ENCODE measurements around the gene PODN.
A peak's percentile ranks its signal among the peaks of the same experiment; 100 is the strongest.

The PODN gene

GRCh38 chr1:53061859-53062707, at the start of gene PODN:
Gene PODN, plus strand, starts transcription at chr1:53062213. Its CDS starts 7,643 bp downstream, at chr1:53069856.
- peak in 3 of 51 donors; percentile 12 to 16 (median 15) for DNase-seq

- peak in 46 of 51 donors; percentile 2 to 74 (median 41) for DNase-seq
Measured at GRCh38 chr1:53014791-53015507, 47.1 kb upstream of the PODN start.

DNA sequence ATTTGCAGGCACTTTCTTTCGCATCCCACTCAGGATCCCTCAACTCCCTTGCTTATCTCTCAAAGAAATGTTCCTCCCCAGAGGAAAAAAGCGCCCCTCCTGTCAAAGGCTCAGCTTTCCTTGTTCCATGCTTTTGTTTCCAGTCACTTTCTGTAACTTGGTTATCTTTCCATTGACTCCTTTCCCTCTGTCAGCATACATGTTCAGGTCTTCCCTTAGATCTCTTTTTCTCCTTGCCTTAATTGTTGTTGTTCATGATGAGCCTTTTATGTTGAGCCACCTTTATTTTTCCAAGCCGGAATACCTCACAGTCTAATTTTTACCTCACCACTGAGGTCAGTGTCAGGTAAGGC, 46.5 kb upstream of the PODN start:
- no peak for DNase-seq

DNA sequence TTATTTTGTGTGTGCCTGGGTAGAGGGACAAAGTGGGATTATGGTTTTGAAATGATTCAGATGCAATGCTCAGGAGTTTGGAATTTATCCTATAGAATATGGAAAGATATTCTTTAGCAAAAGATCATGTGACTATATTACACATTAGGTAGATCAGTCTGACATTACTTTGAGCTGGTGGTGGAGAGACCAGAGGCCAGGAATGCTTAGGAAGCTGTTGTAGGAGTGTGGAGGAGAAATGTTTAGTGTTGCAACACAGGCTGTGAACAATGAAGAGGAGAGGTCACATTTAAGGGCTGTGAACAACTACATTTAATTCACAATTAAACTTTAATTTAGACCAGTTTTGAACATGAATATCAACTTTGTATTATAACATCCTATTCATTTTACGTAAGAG, 45.3 kb upstream of the PODN start:
- DNase-seq, result no peak

- no peak for DNase-seq
Measured at GRCh38 chr1:53020588-53020987, 41.4 kb upstream of the PODN start.

DNA sequence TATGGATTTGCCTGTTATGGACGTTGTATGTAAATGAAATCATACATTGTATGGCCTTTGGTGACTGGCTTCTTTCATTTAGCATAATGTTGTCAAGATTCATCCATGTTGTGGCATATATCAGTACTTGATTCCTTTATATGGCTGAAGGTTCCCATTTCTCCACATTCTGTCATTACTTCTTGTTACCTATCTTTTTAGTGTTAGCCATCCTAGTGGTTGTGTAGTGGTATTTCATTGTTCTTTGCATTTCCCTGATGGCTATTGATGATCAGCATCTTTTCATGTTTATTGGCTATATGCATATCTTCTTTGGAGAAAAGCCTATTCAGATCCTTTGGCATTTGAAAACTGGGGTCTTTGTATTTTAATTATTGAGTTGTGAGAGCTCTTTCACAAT, 39.8 kb upstream of the PODN start:
- DNase-seq, result no peak

DNA sequence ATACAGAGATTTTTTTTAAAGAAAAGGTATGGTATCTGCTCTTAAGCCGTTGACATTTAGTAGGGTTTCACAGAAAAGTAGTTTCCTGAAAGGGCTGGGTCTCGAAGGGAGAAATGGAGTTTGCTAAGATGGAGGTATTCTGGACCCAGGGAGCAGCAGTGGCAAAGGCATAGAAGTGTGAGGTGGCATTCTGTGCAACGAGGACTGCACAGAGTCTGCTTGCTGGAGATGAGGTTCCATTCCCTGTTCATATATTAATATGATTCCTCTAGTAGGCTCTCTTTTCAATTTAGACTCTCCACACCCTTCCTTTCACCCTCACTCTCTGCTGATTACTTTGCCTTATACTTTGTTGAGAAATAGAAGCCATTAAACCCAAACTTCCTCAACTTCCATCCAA, 38.5 kb upstream of the PODN start:
- DNase-seq, result no peak

- DNase-seq, result no peak
Measured at GRCh38 chr1:53024117-53024516, 37.9 kb upstream of the PODN start.

DNA sequence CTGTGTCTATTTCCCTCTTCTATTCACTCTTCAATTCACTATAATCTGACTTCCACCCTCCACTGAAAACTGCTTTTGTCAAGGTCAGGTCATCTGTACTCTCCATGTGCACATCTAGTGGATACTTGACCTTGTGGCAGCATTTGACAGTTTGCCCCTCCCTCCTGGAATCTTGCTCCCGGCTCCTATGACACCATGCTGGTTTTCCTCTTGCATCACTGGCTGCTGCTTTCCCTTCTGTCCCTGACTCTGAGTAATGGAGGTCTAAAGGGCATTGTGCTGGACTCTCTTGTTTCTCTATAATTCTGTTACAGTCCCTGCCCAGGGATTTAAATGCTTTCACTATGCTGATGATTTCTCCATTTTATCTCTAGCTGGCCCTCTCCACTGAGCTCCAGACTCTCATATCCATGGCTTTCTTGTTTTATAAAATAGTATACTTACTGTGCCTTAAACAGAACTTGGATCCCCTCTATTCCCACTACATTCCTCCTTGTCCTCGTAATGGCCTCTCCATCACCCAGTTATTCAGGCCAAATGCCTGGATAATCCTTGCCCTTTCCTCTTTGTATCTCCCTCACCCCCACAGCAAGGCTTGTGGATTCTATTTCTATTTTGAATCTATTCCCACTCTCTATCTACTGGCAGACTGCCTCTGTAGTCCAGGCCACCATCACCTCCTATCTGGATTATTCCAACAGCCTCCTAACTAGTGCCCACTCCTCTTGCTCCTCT, 36.8 kb upstream of the PODN start:
- DNase-seq, result peak in 1 of 51 donors; percentile 1

- no peak for DNase-seq
Measured at GRCh38 chr1:53025769-53026112, 36.3 kb upstream of the PODN start.

DNA sequence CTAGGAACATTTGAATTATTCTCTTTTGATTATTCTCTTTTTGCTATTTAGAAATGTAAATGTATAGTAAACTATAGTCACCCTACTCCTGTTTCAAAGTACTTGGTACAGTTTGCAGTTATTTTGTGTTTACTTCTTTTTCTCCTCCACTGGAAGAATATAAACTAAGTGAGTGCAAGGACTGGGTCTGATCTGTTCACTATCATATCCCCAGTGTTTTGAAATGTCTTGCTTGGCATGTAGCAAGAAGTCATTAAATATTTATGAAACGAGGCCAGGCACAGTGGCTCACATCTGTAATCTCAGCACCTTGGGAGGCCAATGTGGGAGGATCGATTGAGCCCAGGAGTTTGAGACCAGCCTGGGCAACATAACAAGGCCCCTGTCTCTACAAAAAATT, 35.8 kb upstream of the PODN start:
- DNase-seq, result no peak

DNA sequence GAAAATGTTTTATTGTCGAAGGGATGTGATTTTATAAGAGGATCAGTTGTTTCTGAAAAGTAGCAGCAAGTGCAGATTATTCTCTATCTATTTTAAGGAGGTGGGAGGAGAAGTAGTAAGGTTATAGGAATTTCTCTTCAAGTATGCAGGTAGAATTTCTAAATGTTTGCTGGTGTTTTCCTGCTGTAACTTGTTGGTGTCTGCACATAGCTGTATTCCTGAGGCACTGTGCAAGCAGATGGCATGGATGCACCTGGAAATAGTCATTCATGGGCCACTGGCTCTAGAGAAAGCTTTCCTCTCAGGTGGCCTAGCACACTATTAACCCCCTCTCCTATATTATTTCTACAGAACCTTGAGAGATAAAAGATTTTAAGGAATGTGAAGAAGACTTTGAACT, 30.3 kb upstream of the PODN start:
- DNase-seq, result no peak

DNA sequence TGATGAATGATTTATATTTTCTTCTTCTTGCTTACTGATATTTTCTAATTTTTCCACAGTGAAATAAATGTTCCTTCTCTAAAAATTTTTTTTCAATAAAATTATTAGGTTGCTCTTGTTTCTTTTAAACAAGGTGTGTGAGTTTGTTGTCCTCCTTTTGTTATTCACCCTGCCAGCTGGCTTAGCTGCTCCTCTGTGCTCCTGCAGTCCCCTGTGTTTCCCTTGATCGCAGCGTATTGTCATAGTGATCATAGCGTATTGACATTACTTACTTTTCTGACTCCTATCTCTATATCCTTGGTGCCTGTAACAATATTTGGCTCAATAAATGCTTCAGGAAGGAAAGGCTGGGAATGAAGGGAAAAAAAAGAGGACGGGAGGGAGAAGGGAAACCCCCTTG, 24.9 kb upstream of the PODN start:
- no peak for DNase-seq

DNA sequence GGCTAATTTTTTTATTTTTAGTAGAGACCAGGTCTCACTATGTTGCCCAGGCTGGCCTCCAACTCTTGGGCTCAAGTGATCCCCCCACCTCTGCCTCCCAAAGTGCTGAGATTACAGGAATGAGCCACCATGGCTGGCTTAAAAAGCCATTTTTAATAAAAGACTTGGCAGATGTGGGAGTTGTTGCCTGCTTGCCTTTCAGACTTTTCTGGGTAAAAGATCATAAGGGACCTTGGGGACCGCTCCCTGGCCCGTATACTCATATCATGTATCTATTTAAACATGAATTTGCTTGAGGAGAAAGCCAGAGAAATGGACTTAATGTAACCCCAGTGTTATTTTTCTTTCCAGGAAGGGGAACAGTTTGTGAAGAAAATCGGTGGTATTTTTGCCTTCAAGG, 23.4 kb upstream of the PODN start:
- no peak for DNase-seq

- no peak for DNase-seq
Measured at GRCh38 chr1:53043271-53043670, 18.7 kb upstream of the PODN start.

GRCh38 chr1:53044926-53045325, 17.1 kb upstream of the PODN start:
- DNase-seq, result no peak

DNA sequence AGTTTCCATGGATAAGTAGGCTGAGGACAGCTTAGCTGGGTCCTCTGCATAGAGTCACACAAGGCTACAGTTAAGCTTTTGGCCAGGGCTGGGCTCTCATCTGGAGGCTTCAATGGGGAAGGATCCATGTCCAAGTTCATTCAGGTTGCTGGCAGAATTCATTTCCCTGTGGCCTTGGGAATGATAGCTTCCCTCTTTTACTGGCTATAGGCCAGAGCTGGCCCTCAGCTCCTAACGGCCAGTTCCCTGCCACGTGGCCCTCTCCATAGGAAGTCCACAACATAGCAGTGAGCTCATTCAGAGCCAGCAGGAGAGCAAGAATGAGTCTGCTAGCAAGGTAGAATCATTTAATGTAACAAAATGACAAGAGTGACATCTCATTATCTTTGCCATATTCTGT, 15.1 kb upstream of the PODN start:
- DNase-seq, result peak in 2 of 51 donors; percentile 16 to 42

DNA sequence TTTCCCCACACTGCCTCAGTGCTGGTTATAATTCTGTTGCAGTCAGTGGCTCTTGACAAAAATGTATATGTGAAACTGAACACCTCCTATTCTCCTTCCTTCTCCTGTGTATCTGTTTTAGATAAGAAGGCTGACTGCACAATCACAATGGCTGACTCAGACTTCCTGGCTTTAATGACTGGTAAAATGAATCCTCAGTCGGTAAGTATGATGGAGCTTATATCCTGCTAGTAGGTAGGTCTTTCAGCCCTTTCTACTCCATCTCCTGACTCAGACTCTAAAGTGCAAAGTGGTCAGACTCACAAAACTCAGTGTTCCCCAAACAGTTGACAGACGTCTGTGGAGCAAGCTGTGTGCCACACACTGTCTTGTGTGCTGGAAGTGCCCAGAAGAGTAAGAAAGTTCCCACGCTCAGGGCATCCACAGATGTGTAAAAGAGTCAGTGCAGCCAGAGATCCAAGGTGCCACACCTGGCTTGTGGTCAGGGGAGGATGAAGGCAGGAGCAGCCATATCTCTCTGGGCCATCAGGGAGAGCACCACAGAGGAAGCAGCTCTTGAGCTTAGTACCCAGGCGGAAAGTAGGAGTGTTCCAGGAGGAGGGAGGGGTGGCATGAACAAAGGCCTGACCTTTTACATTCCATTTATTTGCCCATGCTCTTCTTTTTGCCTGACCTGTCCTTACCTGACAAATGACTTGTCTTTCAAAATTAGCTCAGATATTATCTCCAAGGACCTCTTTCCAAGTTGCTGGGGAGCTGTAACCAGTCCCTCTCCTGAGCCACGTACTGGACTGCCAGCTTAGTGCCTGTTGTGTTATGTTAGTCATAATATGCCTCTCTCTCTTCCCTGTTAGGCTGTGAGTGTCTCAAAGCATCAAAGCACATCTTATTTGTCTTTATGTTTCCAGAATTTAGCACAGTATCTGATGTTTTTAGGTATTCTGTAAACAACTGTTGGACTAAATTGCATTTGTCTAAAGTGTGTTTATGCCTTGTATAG, 14.0 kb upstream of the PODN start:
- DNase-seq, result no peak

- DNase-seq, result peak in 10 of 51 donors; percentile 12 to 39 (median 29)
Measured at GRCh38 chr1:53048960-53049573, 12.9 kb upstream of the PODN start.

GRCh38 chr1:53049574-53049967, 12.4 kb upstream of the PODN start:
- DNase-seq, result no peak

DNA sequence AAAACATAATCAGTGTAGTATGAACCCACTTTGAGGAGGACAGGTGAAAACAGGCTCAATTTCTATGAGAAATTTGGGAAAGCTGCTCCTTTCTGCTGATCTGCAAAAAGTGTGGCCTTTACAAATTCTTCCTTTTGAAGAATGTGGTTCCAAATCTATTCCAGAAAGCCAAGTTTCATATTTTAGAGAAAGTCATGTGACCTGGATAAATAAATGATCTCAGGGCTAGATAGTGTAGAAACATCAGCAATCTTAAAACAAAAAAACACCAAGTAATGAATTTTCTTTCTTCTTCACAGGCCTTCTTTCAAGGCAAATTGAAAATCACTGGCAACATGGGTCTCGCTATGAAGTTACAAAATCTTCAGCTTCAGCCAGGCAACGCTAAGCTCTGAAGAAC, 11.7 kb upstream of the PODN start:
- DNase-seq, result no peak

All from hypothalamus (tissue), 51 donors.